Activated T-cell treated with anti-CD3 and anti-CD28 coated beads, Interleukin-2, amount 50 U/mL, for 4 hours (primary cell): ENCODE measurements around the gene MRTFA. TPM values are rescaled to one million over a fixed set of nuclear protein-coding genes. Genes with fewer than 3 reads are reported as not detected.
"Not testable (repeated sequence)": the region's sequence is repeated elsewhere in the genome, so short reads cannot be mapped to it uniquely, and the experiment has no call there.

Experiments
- ATAC-seq, 2 donors: fragments of 200-7000 bp; cut with Tn5 transposase; one replicate each; pipeline ENCODE4 v1.10.0; 2021
- DNase-seq: peaks from one replicate; pipeline ENCODE4 v3.0.0-alpha.2; 2020
- H3K27me3 Mint-ChIP-seq: one replicate; pipeline ENCODE4 v1.8.0; 2021; ENCODE audit warnings: low read depth, mixed read lengths
- H3K36me3 Mint-ChIP-seq: one replicate; pipeline ENCODE4 v1.8.0; 2022; ENCODE audit warnings: mixed read lengths; ENCODE audit not compliant: insufficient read depth
- H3K4me1 Mint-ChIP-seq: one replicate; pipeline ENCODE4 v1.8.0; 2021; ENCODE audit warnings: low read depth, mixed read lengths
- H3K4me3 Mint-ChIP-seq: one replicate; pipeline ENCODE4 v1.8.0; 2021; ENCODE audit warnings: mild to moderate bottlenecking, moderate library complexity, mixed read lengths
- H3K9me3 Mint-ChIP-seq: one replicate; pipeline ENCODE4 v1.8.0; 2021; ENCODE audit warnings: mixed read lengths
- total RNA-seq, 3 donors: library from RNA; stranded (reverse); gene quantifications; one replicate each; pipeline ENCODE4 v1.2.1, GENCODE V29; 2021

The MRTFA gene
- total RNA-seq, 3 donors from 2014 or later: 35.3 to 42.2 (median 38.2) TPM

DNA sequence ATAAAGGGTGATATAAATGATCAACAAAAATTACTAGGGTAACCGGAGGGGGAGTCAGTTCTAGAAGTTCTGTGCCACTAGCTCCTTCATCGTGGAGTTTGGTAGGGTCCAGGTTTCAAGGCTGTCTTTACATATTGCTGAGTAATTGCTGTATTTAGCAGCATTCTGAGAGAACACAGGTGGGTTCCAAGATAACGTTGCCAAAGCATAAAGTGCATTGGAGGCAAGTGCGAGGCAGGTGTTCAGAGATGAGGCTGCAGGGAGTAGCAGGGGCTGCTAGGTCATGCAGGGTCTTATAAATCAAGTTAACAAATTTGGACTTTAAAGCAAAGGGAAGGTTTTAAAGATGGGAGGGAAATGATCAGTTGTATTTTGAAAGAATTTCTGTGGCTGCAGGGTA, 248.3 kb downstream of the MRTFA start:
- ATAC-seq (no peak), DNase-seq (no peak)
- Mint-ChIP-seq H3K4me3 (no peak overlapping the region), H3K9me3 (no peaks in the 10 kb centered on the region), H3K27me3 (no peaks in the 10 kb centered on the region), H3K4me1 (peaks cover 64% of the 10 kb centered on the region), H3K36me3 (peaks cover 14% of the 10 kb centered on the region)

DNA sequence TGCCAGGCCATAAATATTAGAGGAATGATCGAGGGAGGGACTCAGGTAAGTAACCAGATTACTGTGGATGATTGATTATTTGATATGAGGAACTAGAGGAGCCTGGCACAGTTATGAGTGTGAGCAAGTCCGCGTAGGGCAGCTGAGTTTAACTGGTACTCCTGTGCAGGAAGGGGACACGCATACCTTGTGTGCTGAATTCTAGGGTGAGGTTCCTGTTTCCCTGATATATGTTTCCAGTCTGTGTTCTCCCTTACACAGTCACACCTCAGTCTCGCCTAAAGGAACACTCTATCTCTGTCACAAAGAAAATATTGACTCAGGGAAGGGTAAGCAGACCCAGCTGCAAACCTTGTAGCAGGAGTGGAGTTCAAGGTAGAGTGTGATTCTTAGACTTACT, 248.8 kb downstream of the MRTFA start:
- H3K27me3 Mint-ChIP-seq: no peaks in the 10 kb centered on the region
- H3K4me3 Mint-ChIP-seq: no peak overlapping the region
- H3K4me1 Mint-ChIP-seq: peaks cover 67% of the 10 kb centered on the region
- DNase-seq (no peak), ATAC-seq (no peak)
- no peaks in the 10 kb centered on the region for H3K9me3 Mint-ChIP-seq
- peaks cover 14% of the 10 kb centered on the region for H3K36me3 Mint-ChIP-seq

- Mint-ChIP-seq H3K36me3 (peaks cover 10% of the 10 kb centered on the region), H3K9me3 (no peaks in the 10 kb centered on the region), H3K4me1 (peaks cover 57% of the 10 kb centered on the region), H3K27me3 (no peaks in the 10 kb centered on the region), H3K4me3 (peak overlapping the region; percentile 75)
- ATAC-seq (peak; percentile 77 to 85), DNase-seq (no peak)
Measured at GRCh38 chr22:40385036-40385782, 251.3 kb downstream of the MRTFA start.

- H3K4me1 Mint-ChIP-seq: peaks cover 61% of the 10 kb centered on the region
- no peak overlapping the region for H3K4me3 Mint-ChIP-seq
Measured at GRCh38 chr22:40383905-40384304, 252.6 kb downstream of the MRTFA start.

GRCh38 chr22:40381461-40381860, 255.1 kb downstream of the MRTFA start:
- ATAC-seq (no peak), DNase-seq (no peak)
- H3K9me3 Mint-ChIP-seq: no peaks in the 10 kb centered on the region
- no peaks in the 10 kb centered on the region for H3K27me3 Mint-ChIP-seq
- peaks cover 45% of the 10 kb centered on the region for H3K4me1 Mint-ChIP-seq
- H3K36me3 Mint-ChIP-seq: no peaks in the 10 kb centered on the region
- H3K4me3 Mint-ChIP-seq: no peak overlapping the region

More at GRCh38 chr22:40383905-40384304, 252.6 kb downstream of the MRTFA start:
- ATAC-seq: no peak
- Mint-ChIP-seq H3K9me3 (no peaks in the 10 kb centered on the region), H3K36me3 (peaks cover 8% of the 10 kb centered on the region), H3K27me3 (no peaks in the 10 kb centered on the region)
- DNase-seq: no peak

- H3K27me3 Mint-ChIP-seq, H3K36me3 Mint-ChIP-seq, H3K9me3 Mint-ChIP-seq, ATAC-seq, H3K4me3 Mint-ChIP-seq, DNase-seq: not testable (repeated sequence)
- peaks cover 32% of the 10 kb centered on the region for H3K4me1 Mint-ChIP-seq
Measured at GRCh38 chr22:40378448-40378847, 258.1 kb downstream of the MRTFA start.

DNA sequence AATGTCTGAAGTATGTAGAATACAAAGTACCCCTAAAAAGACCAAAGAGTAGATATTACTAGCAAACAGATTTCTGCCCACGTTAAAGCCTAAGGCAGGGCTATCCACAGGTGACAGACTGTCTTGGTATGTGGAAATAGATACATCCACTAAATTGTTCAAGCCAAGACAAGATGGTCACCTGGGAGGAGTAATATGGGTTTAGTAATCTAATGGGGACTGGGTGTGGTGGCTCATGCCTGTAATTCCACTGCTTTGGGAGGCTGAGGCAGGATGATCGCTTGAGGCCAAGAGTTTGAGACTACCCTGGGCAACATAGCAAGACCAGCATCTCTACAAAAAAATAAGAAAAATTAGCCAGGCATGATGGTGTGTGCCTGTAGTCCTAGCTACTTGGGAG, 258.6 kb downstream of the MRTFA start:
- no peaks in the 10 kb centered on the region for H3K9me3 Mint-ChIP-seq
- peaks cover 31% of the 10 kb centered on the region for H3K4me1 Mint-ChIP-seq
- DNase-seq (no peak), ATAC-seq (no peak)
- no peaks in the 10 kb centered on the region for H3K27me3 Mint-ChIP-seq
- H3K4me3 Mint-ChIP-seq: no peak overlapping the region
- H3K36me3 Mint-ChIP-seq: peaks cover 3% of the 10 kb centered on the region

GRCh38 chr22:40376149-40376548, 260.4 kb downstream of the MRTFA start:
- peaks cover 33% of the 10 kb centered on the region for H3K4me1 Mint-ChIP-seq
- peaks cover 5% of the 10 kb centered on the region for H3K36me3 Mint-ChIP-seq
- DNase-seq: no peak
- ATAC-seq: no peak
- no peaks in the 10 kb centered on the region for H3K9me3 Mint-ChIP-seq
- H3K27me3 Mint-ChIP-seq: no peaks in the 10 kb centered on the region
- no peak overlapping the region for H3K4me3 Mint-ChIP-seq

- Mint-ChIP-seq H3K9me3 (no peaks in the 10 kb centered on the region), H3K27me3 (no peaks in the 10 kb centered on the region), H3K36me3 (peaks cover 5% of the 10 kb centered on the region), H3K4me3 (no peak overlapping the region), H3K4me1 (peaks cover 33% of the 10 kb centered on the region)
- DNase-seq: no peak
- no peak for ATAC-seq
Measured at GRCh38 chr22:40374567-40374966, 262.0 kb downstream of the MRTFA start.

DNA sequence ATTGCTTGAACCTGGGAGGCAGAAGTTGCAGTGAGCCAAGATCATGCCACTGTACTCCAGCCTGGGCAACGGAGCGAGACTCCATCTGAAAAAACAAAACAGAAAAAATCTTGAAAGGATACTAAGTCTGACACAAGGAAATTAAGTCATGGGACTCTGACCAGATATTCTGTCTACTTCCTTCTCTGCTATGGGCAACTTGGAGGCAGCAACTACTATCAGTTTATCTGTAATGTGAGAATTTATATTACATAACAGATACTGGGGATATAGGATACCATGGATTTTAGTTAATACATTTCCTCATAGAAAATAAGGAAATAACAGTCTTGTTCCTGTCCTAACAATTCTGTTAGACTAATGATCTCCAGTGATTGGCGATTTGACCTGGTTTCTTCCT, 267.7 kb downstream of the MRTFA start:
- DNase-seq (no peak), ATAC-seq (no peak)
- Mint-ChIP-seq H3K4me3 (no peak overlapping the region), H3K9me3 (no peaks in the 10 kb centered on the region), H3K36me3 (peaks cover 44% of the 10 kb centered on the region), H3K4me1 (peaks cover 18% of the 10 kb centered on the region), H3K27me3 (no peaks in the 10 kb centered on the region)

- Mint-ChIP-seq H3K27me3 (no peaks in the 10 kb centered on the region), H3K4me1 (peaks cover 13% of the 10 kb centered on the region), H3K36me3 (peaks cover 47% of the 10 kb centered on the region), H3K9me3 (no peaks in the 10 kb centered on the region), H3K4me3 (no peak overlapping the region)
- DNase-seq (no peak), ATAC-seq (no peak)
Measured at GRCh38 chr22:40368016-40368415, 268.5 kb downstream of the MRTFA start.

DNA sequence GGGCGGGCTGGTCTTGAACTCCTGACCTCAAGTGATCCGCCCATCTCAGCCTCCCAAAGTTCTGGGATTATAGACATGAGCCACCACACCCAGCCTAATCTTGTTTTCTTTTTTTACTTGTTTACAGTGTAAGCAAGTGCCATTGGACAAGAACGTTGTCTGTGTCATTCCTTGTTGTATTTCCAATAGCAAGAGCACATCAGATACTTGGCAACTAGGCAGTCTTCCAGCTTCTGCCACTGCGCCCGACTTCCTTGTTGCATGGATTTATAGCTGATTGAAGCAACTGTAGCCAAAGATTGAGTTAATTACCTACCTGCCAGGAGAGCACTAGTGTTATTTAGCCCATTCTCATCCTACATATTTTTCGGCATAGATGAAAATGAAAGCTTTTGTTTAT, 269.2 kb downstream of the MRTFA start:
- DNase-seq: no peak
- H3K4me3 Mint-ChIP-seq: no peak overlapping the region
- ATAC-seq: no peak
- no peaks in the 10 kb centered on the region for H3K9me3 Mint-ChIP-seq
- no peaks in the 10 kb centered on the region for H3K27me3 Mint-ChIP-seq
- H3K36me3 Mint-ChIP-seq: peaks cover 52% of the 10 kb centered on the region
- H3K4me1 Mint-ChIP-seq: peaks cover 7% of the 10 kb centered on the region

DNA sequence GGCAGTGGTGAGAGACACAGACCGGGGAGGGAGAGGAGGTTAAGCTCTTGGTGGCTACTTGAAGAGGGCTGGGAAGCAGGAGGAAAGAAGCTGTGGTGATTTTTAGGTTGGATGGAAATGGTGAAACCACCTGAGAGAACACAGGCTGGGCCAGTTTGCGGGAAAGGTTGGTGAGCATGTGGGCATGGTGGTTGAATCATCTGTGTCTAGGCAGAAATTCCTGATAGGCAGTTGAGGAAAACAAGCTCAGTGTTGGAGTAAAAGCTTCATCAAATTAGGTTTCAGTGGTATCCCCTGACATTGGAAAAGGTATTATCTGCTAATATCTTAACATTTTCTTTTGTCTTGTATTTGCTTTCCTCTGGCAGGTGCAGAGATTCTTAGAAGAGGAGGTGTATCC, 270.5 kb downstream of the MRTFA start:
- H3K9me3 Mint-ChIP-seq: no peaks in the 10 kb centered on the region
- H3K36me3 Mint-ChIP-seq: peaks cover 63% of the 10 kb centered on the region

GRCh38 chr22:40364431-40364830, 272.1 kb downstream of the MRTFA start:
- no peaks in the 10 kb centered on the region for H3K4me1 Mint-ChIP-seq
- no peak for DNase-seq
- no peak overlapping the region for H3K4me3 Mint-ChIP-seq
- H3K36me3 Mint-ChIP-seq: peaks cover 68% of the 10 kb centered on the region
- no peak for ATAC-seq
- H3K27me3 Mint-ChIP-seq: no peaks in the 10 kb centered on the region
- no peaks in the 10 kb centered on the region for H3K9me3 Mint-ChIP-seq

More for the DNA sequence above, 270.5 kb downstream of the MRTFA start:
- no peaks in the 10 kb centered on the region for H3K4me1 Mint-ChIP-seq
- ATAC-seq (no peak), DNase-seq (no peak)
- H3K4me3 Mint-ChIP-seq: no peak overlapping the region
- H3K27me3 Mint-ChIP-seq: no peaks in the 10 kb centered on the region

DNA sequence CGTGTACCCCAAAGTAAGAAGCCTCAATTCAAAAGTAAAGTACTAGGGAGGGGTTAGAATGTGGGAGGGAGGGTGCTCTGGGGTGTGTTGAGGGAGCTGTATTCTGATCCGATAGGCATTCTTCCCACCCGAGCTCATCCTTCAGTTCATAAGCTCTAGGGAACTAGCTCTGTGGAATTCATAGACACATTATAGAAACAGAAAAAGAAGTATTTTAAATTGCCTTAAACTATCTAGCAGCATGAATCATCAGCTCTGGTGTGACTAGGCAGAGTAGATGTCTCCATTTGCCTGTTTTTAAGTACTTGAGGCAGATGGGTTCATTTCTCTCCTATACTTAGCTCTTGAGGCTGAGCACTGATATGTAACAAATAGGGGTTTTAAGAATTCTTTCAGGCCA, 273.5 kb downstream of the MRTFA start:
- peaks cover 72% of the 10 kb centered on the region for H3K36me3 Mint-ChIP-seq
- no peak for DNase-seq
- H3K27me3 Mint-ChIP-seq: no peaks in the 10 kb centered on the region
- no peaks in the 10 kb centered on the region for H3K9me3 Mint-ChIP-seq
- H3K4me1 Mint-ChIP-seq: no peaks in the 10 kb centered on the region
- H3K4me3 Mint-ChIP-seq: no peak overlapping the region
- no peak for ATAC-seq
